Peyer's patch (tissue), 4 donors: ENCODE measurements around the gene GSTM2. TPM values are rescaled to one million over a fixed set of nuclear protein-coding genes. Genes with fewer than 3 reads are reported as not detected.

ENCODE experiments used
- DNase-seq, 3 donors: peaks; one replicate each; pipeline ENCODE4 v3.0.0-alpha.2; 2017 to 2019
- H3K27ac ChIP-seq, 4 donors: fragments of 200-600 bp; sonication (generic); one replicate each; pipeline ENCODE4 v1.5.1; 2016 to 2019
- H3K27me3 ChIP-seq, 2 donors: fragments of 200-600 bp; sonication (generic); one replicate each; pipeline ENCODE4 v1.5.1; 2019
- H3K36me3 ChIP-seq, 3 donors: fragments of 200-600 bp; sonication (generic); one replicate each; pipeline ENCODE4 v1.5.1; 2016 to 2019
- H3K4me1 ChIP-seq, 4 donors: fragments of 200-600 bp; sonication (generic); one replicate each; pipeline ENCODE4 v1.5.1; 2016 to 2019
- H3K4me3 ChIP-seq, 4 donors: fragments of 200-600 bp; sonication (generic); 1 replicate in 3 of 4; 2 replicates in 1 of 4; pipeline ENCODE4 v1.5.1; 2016 to 2019; ENCODE audit warnings: mild to moderate bottlenecking in 1 of 4
- H3K9me3 ChIP-seq, 4 donors: fragments of 200-600 bp; sonication (generic); one replicate each; pipeline ENCODE4 v1.5.1; 2016 to 2019; ENCODE audit warnings: mild to moderate bottlenecking in 1 of 4
- CTCF ChIP-seq, 6 experiments: fragments of 450-650 bp in 4 of 6; fragments of 200-600 bp in 2 of 6; sonication (generic) in 1 of 6; IDR thresholded peaks; one replicate each; pipeline ENCODE4 v1.5.1; 2017 to 2019; ENCODE audit warnings: antibody characterized with exemption in 6 of 6, mild to moderate bottlenecking in 3 of 6, moderate library complexity in 1 of 6
- POLR2A ChIP-seq, 2 donors: fragments of 450-650 bp; IDR thresholded peaks; one replicate each; pipeline ENCODE4 v1.5.1; 2017; ENCODE audit warnings: antibody characterized with exemption in 2 of 2, mild to moderate bottlenecking in 2 of 2, moderate library complexity in 2 of 2
- total RNA-seq, 4 donors: library from RNA; depleted of rRNA; stranded (reverse); fragments of >200 nt; gene quantifications; one replicate each; pipeline ENCODE4 v1.1.0, GENCODE V29; 2016

Gene GSTM2
- total RNA-seq, 4 donors from 2014 or later = 38.5 to 242 (median 116) TPM

GRCh38 chr1:109620841-109621286 is 47.0 kb upstream of the GSTM2 start:
- DNase-seq = peak; percentile 94 to 99 (median 98)
- Histone ChIP-seq H3K4me3 (peak overlapping the region; percentile 50 to 79 (median 66)), H3K36me3 (no peaks in the 10 kb centered on the region), H3K27me3 (no peaks in the 10 kb centered on the region), H3K9me3 (no peaks in the 10 kb centered on the region), H3K4me1 (peaks cover 0 to 63% (median 17%) of the 10 kb centered on the region in 4 donors), H3K27ac (peak overlapping the region; percentile 73 to 83 (median 80))
- TF ChIP-seq CTCF (IDR thresholded peaks at IDR 0.05) (no peak), POLR2A (IDR thresholded peaks at IDR 0.05) (no peak)

- no peaks in the 10 kb centered on the region for H3K27me3 ChIP-seq
- peak overlapping the region; percentile 73 to 83 (median 80) for H3K27ac ChIP-seq
- peak overlapping the region; percentile 50 to 79 (median 66) for H3K4me3 ChIP-seq
- H3K36me3 ChIP-seq = peaks cover 0 to 7% (median 0%) of the 10 kb centered on the region in 3 donors
- no peaks in the 10 kb centered on the region for H3K9me3 ChIP-seq
- no peak for TF ChIP-seq CTCF (IDR thresholded peaks at IDR 0.05)
- TF ChIP-seq POLR2A (IDR thresholded peaks at IDR 0.05) = no peak
- DNase-seq = no peak
- peaks cover 0 to 63% (median 17%) of the 10 kb centered on the region in 4 donors for H3K4me1 ChIP-seq
Measured at GRCh38 chr1:109621379-109622136, 46.3 kb upstream of the GSTM2 start.

- Histone ChIP-seq H3K36me3 (peaks cover 0 to 14% (median 0%) of the 10 kb centered on the region in 3 donors), H3K4me3 (peak overlapping the region in 1 of 4 donors; percentile 74), H3K27ac (no peak overlapping the region), H3K4me1 (peaks cover 0 to 62% (median 17%) of the 10 kb centered on the region in 4 donors), H3K9me3 (no peaks in the 10 kb centered on the region), H3K27me3 (no peaks in the 10 kb centered on the region)
- TF ChIP-seq CTCF (IDR thresholded peaks at IDR 0.05) = no peak
- TF ChIP-seq POLR2A (IDR thresholded peaks at IDR 0.05) = no peak
- DNase-seq = no peak
Measured at GRCh38 chr1:109622137-109622892, 45.5 kb upstream of the GSTM2 start.

- DNase-seq = no peak
- Histone ChIP-seq H3K36me3 (peaks cover 0 to 20% (median 0%) of the 10 kb centered on the region in 3 donors), H3K4me1 (peaks cover 0 to 57% (median 17%) of the 10 kb centered on the region in 4 donors), H3K27ac (no peak overlapping the region), H3K9me3 (no peaks in the 10 kb centered on the region), H3K27me3 (no peaks in the 10 kb centered on the region), H3K4me3 (no peak overlapping the region)
- TF ChIP-seq POLR2A (IDR thresholded peaks at IDR 0.05) (no peak), CTCF (IDR thresholded peaks at IDR 0.05) (no peak)
Measured at GRCh38 chr1:109622895-109623294, 45.0 kb upstream of the GSTM2 start.

GRCh38 chr1:109623601-109624161 is 44.2 kb upstream of the GSTM2 start:
- Histone ChIP-seq H3K27me3 (no peaks in the 10 kb centered on the region), H3K9me3 (no peaks in the 10 kb centered on the region), H3K4me1 (peaks cover 0 to 53% (median 17%) of the 10 kb centered on the region in 4 donors), H3K4me3 (no peak overlapping the region), H3K27ac (peak overlapping the region in 1 of 4 donors; percentile 63), H3K36me3 (peaks cover 0 to 28% (median 0%) of the 10 kb centered on the region in 3 donors)
- no peak for TF ChIP-seq POLR2A (IDR thresholded peaks at IDR 0.05)
- TF ChIP-seq CTCF (IDR thresholded peaks at IDR 0.05) = no peak
- no peak for DNase-seq
